ENCODE measurements around the gene UBR1.
"Not testable (repeated sequence)": the region's sequence is repeated elsewhere in the genome, so short reads cannot be mapped to it uniquely, and the experiment has no call there.

The UBR1 gene

GRCh38 chr15:42954291-42954690 is 151.5 kb downstream of the UBR1 start:
- DNase-seq = no peak

GRCh38 chr15:42948898-42949297 is 156.9 kb downstream of the UBR1 start:
- DNase-seq = not testable (repeated sequence)

DNA sequence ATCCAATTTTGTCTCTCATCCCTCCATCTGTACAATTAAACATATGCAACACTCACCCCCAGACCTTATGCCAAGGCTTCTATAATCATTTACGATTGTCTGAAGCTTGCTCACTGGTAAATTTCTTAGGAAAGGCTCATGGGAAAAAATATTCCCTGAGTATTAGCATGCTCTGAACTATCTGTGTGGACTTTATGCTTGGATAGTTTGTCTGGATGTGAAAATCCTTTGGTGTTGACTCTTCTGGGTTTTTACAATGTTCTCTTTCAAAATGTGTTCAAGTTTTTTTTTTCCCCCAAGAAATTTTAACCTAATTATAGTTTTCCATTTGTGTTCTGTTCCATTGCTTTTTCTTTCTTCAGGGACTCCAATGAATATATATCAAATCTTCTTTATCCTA is 165.3 kb downstream of the UBR1 start:
- no peak for DNase-seq

DNA sequence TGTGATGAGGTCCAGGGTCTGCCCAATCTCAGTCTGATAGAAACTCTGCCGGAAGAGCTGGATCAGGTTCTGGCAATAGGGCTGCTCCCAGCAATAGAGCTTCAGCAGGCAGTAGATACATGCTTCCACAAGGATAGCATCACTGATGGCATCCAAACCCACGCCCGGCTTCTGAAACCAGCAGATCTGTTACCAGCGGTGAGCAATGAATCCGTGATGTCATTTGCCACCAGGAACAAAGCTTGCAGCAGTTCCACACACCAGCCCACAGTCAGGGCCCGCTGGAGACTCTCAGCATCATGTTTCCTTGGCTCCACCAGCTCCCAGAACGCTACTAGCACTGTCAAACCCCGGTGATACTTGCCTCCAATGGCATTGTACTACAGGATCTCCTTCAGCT is 166.0 kb downstream of the UBR1 start:
- DNase-seq = no peak

GRCh38 chr15:42937143-42937542 is 168.7 kb downstream of the UBR1 start:
- no peak for DNase-seq

DNA sequence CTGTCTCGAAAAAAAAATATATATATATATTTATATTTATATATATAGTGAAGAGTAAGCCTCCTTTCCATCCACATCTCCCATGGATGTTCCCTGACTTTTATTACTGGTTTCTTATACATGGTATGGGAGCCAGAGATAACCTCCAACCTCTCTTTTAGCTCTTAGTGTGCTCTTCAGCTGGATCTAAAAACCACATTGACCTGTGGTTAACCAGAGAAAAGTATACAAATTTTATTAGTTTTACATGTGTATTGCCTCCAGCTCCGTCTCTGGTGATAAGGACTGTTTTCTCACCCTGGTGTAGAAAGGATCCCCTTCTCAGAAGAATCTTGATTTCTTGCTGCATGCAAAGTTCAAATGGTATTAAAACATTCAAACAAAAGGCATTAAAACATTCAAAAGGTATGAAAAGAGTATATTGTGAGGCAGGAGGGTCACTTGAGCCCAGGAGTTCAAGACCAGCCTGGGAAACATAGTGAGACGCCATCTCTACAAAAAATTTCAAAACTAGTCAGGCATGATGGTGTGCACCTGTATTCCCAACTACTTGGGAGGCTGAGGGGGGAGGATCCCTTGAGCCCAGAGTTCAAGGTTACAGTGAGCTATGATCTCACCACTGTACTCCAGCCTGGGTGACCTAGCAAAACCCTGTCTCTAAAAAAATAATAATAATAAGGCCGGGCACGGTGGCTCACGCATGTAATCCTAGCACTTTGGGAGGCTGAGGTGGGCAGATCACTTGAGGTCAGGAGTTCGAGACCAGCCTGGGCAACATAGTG is 171.8 kb downstream of the UBR1 start:
- no peak for DNase-seq

DNA sequence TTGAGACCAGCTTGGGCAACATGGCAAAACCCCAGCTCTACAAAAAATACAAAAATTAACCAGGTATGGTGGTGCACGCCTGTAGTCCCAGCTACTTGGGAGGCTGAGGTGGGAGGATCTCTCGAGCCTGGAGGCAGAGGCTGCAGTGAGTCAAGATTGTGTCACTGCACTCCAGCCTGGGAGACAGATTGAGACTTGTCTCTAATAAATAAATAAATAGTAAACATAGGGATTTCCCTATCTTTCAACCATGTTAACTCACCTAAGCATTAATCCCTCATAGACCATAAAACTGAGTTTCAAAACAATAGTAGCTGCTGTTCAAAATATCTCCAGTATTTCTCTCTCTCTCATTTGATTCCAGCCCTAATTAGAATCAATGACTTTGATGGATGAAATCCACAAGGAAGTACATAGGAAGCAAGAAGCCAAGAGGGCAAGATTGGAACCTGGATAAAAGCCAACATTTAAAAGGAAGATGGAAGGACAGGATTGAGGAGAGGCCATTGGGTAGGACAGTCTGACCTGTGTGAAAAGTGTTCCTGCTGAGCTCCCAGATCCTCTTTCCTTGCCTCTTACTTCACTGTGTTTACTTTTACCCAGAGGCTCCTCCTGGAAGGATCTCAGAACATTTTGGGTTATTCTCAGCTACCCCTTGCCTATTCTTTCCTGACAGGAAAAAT is 172.9 kb downstream of the UBR1 start:
- no peak for DNase-seq

GRCh38 chr15:42931702-42932486 is 173.9 kb downstream of the UBR1 start:
- DNase-seq = no peak

DNA sequence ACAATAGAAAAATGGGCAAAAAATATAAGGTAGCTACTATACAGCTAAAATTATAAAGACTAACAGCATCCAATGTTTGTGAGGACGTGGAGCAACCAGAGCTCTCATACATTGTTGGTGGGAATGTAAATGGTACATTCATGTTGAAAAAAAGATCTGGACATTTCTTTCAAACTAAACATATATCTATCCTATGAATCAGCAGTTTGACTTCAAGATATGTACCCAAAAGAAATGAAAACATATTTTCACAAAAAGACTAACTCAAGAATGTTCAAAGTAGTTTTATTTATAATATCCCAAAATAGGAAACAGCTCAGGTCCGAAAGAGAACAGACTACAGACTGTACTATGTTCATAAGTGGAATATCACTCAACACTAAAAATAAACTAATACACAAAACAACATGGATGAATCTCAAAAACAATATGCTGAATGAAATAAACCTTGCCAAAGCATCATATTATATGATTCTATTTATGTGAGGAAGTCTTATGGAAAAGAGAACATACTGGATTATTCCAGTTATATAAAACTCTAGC is 176.5 kb downstream of the UBR1 start:
- DNase-seq = no peak

- DNase-seq = peak; percentile 41
Observed at GRCh38 chr15:42921342-42921731, 184.5 kb downstream of the UBR1 start.

GRCh38 chr15:42920519-42921341 is 185.1 kb downstream of the UBR1 start, which contains the start of gene TTBK2:
Gene TTBK2 (minus strand): TSS chr15:42920778. CDS start chr15:42878617, 42,161 bp downstream.
- DNase-seq = peak; percentile 99

DNA sequence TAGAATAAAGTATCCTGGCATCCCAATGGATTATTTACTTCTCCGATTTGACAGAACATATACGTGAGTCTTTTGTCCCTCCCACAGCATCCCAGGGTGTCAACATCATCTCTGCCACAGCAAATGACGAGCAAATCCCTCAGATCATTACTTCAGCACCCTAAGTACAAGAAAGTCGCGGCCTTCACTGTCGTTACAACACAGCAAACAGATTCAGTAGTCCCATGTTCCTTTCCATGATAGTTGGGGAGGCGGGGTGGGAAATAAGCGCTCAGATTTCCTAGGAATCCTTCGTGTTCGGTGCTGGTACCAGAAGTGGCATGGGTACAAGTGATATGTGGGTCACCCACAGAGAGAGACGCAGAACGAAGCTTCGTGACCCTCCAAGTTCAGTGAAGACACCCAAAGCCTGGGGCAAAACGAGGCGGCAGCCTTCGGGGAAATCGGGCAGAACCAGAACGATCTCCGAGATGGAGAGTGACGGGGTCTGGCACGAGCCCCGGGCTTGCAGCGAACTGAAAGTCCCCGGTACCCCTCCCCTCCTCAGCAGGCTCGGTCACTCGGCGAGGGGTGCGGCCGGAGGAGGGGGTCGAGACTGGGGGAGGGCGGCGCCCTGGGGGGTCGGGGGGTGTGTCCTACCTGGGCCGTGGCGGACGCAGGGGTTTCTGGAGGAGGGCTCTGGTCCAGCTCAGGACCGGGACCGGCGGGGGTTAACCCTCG is 185.9 kb downstream of the UBR1 start:
- DNase-seq = peak; percentile 31

- peak; percentile 30 for DNase-seq
Observed at GRCh38 chr15:42919308-42919707, 186.5 kb downstream of the UBR1 start.

- DNase-seq = no peak
Observed at GRCh38 chr15:42918047-42918446, 187.8 kb downstream of the UBR1 start.

- DNase-seq = no peak
Observed at GRCh38 chr15:42915654-42916315, 190.1 kb downstream of the UBR1 start.

- DNase-seq = no peak
Observed at GRCh38 chr15:42914728-42915497, 190.9 kb downstream of the UBR1 start.

GRCh38 chr15:42911058-42911592 is 194.7 kb downstream of the UBR1 start:
- DNase-seq = no peak

DNA sequence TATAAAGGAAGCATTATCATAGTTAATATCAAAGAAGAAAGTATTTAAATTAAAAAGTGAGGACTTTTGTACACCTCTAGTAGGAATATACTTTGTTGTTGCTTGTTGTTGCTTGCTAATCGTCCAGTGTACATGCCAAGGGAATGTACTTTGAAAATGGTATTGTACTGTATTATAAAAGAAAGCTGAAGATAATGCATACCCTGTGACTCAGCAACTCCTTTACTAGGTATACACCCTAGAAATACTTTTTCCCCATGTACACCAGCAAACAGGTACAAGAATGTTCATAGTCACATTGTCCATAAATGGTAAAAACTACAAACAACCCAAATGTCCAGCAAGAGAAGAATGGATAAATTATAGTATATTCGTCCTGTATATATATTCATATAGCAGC is 197.3 kb downstream of the UBR1 start:
- no peak for DNase-seq

DNA sequence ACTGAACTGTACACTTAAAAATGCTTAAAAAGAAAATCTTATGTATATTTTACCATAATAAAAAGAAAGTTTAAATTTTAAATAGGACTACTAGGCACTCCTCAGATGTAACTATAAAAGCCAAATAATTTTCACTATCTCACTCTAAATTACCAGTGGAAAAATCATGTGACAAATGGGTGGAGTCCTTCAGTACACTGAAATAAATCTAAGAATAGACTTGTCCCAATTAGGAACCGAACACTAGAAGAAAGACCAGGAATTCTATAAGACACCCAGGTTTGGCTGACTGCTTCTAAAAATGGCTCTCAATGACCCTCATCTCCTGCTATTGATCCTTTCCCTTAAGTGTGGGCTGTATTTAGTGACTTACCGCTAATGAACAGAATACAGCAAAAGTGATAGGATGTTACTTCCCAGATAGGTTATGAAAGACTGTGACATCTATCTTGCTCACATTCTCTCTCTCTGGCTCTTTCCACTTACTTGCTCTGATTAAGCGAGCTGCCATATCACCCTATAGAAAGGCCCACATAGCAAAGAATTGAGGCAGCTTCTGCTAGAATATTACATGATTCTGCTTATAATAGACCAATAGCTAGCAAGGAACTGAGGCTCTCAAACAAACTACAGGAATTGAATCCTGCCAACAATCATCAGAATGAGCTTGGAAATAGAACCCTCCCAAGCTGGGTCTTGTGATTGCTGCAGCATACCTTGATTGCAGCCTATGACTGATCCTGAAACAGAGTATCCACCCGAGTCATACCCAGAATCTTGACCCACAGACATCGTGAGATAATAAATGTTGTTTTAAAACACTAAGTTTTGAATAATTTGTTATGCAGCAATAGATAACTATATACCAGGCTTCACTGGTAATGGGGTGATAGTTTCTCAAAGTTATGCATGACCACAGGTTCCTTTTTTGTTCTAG is 202.2 kb downstream of the UBR1 start:
- DNase-seq = no peak

Measured in activated CD4-positive, alpha-beta T cell treated with anti-CD3 and anti-CD28 coated beads, Interleukin-2, amount 50 U/mL, for 16 hours (primary cell).